Pancreas (tissue), 10 donors: ENCODE results near the gene DHRS2. TPM values are rescaled to one million over a fixed set of nuclear protein-coding genes. Genes with fewer than 3 reads are reported as not detected.
"Not testable (repeated sequence)": the region's sequence is repeated elsewhere in the genome, so short reads cannot be mapped to it uniquely, and the experiment has no call there.

ENCODE experiments used
- ATAC-seq, 4 donors: fragments of 200-7000 bp; cut with Tn5 transposase; one replicate each; pipeline versions ENCODE4 v1.8.0 to v1.9.1; 2020; ENCODE audit warnings: mild to moderate bottlenecking in 4 of 4, moderate library complexity in 4 of 4
- DNase-seq, 6 donors: peaks; one replicate each; pipeline ENCODE4 v3.0.0-alpha.2; 2020
- FAIRE-seq: peaks from 2 replicates; lab custom pipeline; 2012; peaks lifted over from hg19 to GRCh38; lab: Jason Lieb, UNC
- H3K27ac ChIP-seq, 4 donors: fragments of 200-600 bp; sonication (generic); 1 replicate in 3 of 4; 2 replicates in 1 of 4; pipeline versions ENCODE4 v1.5.0 to v1.8.0; 2020
- H3K27me3 ChIP-seq, 4 donors: fragments of 200-600 bp; one replicate each; pipeline ENCODE4 v1.8.0; 2021
- H3K36me3 ChIP-seq, 3 donors: fragments of 200-600 bp; sonication (generic) in 1 of 3; one replicate each; pipeline versions ENCODE4 v1.5.0 to v1.8.0; 2020 to 2021
- H3K4me1 ChIP-seq, 3 donors: fragments of 200-600 bp; one replicate each; pipeline ENCODE4 v1.8.0; 2021
- H3K4me3 ChIP-seq, 4 donors: fragments of 200-600 bp; sonication (generic) in 2 of 4; one replicate each; pipeline versions ENCODE4 v1.5.0 to v1.8.0; 2020 to 2021
- H3K9me3 ChIP-seq, 4 donors: fragments of 200-600 bp; one replicate each; pipeline ENCODE4 v1.8.0; 2021
- WGBS, 2 donors: extraction: QIAGEN DNeasy Blood & Tissue Kit; methylation state at CpG; one replicate each; pipeline ENCODE4 v1.1.7; 2013; 5-methylcytosine and 5-hydroxymethylcytosine counted together
- intact Hi-C, 3 donors: fragments of 100-400 bp; cut with DNase I; formaldehyde crosslinking; loops; one replicate each; pipeline versions ENCODE4 v1.11.1 to v1.14.2; 2022
- polyA plus RNA-seq, 2 donors: library from polyadenylated mRNA; stranded (reverse); fragments of 200-250 nt; gene quantifications; one replicate each; pipeline ENCODE4 v1.2.3, GENCODE V29; 2013
- total RNA-seq, 6 donors: library from RNA; stranded (reverse); fragmentation: NEBNext Ultra II Directional in 4 of 6; extraction: Animal tissue kit (Norgen Biotek cat#: 25700) in 4 of 6; gene quantifications; one replicate each; pipeline versions ENCODE4 v1.2.1 to v1.2.4, GENCODE V29; 2021 to 2023
- TF ChIP-seq, protein P1 (sequence below), 4 donors: fragments of 200-600 bp; sonication (generic) in 3 of 4; IDR thresholded peaks; one replicate each; pipeline versions ENCODE4 v1.5.0 to v1.8.0; 2021; ENCODE audit warnings: antibody characterized with exemption in 4 of 4
- donor health status: healthy with polysubstance abuse.
- donor health status: DM: no; HTN: no; CAD: no; lungs with moderate emphysema.
- donor health status: DM: no; HTN: no; CAD: no.
- donor health status: control.
- donor health status: control.
- donor health status: Bipolar disorder and iron deficiency.
- donor health status: DM: yes; HTN: yes; CAD: no.
- donor health status: DM: no; HTN: no; CAD: no.
- donor health status: DM: no; HTN: no; CAD: no.
- donor health status: DM: yes; HTN: yes; CAD: no.

DHRS2 gene
- total and polyA plus RNA-seq, 8 donors: 0.43 to 21.6 (median 4.8) TPM

DNA sequence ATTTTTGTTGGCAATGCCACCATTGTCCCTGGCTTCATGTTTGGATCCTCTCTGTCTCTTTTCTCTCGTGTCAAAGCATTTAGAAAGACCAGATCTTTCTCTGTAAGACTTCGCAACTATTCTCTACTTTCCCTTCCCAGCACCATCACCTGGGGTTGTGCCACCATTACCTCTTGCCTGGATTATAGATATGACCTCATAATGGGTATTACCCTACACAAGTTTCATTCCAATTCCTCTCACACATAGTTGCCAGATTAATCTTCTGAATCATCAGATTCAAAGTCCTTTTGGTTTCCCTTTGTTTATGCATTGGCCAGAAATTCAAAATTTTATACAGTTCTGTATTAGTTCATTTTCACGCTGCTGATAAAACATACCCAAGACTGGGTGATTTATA lies 27.2 kb upstream of the DHRS2 start:
- peaks cover 27 to 51% (median 44%) of the 10 kb centered on the region in 3 donors for H3K4me1 ChIP-seq
- no peak for ATAC-seq
- intact Hi-C loops: no loop called here
- WGBS, 2 donors: 76 to 92% methylated on average over 3 of the region's 3 CpGs
- no peaks in the 10 kb centered on the region for H3K9me3 ChIP-seq
- FAIRE-seq: no peak
- no peaks in the 10 kb centered on the region for H3K36me3 ChIP-seq
- TF ChIP-seq, protein P1, sequence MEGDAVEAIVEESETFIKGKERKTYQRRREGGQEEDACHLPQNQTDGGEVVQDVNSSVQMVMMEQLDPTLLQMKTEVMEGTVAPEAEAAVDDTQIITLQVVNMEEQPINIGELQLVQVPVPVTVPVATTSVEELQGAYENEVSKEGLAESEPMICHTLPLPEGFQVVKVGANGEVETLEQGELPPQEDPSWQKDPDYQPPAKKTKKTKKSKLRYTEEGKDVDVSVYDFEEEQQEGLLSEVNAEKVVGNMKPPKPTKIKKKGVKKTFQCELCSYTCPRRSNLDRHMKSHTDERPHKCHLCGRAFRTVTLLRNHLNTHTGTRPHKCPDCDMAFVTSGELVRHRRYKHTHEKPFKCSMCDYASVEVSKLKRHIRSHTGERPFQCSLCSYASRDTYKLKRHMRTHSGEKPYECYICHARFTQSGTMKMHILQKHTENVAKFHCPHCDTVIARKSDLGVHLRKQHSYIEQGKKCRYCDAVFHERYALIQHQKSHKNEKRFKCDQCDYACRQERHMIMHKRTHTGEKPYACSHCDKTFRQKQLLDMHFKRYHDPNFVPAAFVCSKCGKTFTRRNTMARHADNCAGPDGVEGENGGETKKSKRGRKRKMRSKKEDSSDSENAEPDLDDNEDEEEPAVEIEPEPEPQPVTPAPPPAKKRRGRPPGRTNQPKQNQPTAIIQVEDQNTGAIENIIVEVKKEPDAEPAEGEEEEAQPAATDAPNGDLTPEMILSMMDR (IDR thresholded peaks at IDR 0.05): no peak
- no peaks in the 10 kb centered on the region for H3K27me3 ChIP-seq
- no peak overlapping the region for H3K4me3 ChIP-seq
- no peak for DNase-seq
- H3K27ac ChIP-seq: peak overlapping the region in 3 of 4 donors; percentile 4 to 86 (median 78)

DNA sequence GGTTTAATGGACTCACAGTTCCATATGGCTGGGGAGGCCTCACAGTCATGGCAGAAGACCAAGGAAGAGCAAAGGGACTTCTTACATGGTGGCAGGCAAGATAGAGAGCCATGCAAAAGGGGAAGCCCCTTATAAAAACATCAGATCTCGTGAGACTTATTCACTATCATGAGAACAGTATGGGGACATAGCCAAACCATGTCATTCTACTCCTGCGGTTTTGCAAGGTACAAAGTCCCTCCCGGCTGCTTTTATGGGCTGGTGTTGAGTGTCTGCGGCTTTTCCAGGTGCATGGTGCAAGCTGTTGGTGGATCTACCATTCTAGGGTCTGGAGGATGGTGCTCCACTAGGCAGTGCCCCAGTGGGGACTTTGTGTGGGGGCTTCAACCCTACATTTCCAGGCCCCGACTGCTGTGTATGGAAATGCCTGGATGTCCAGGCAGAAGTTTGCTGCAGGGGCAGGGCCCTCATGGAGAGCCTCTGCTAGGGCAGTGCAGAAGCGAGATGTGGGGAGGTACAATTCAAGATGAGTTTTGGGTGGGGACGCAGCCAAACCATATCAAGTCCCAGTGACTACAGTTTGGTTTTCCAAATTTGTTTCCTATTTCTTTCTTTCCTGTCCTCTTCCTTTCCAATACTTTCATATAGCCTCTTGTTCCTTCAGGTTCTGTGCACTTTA lies 26.6 kb upstream of the DHRS2 start:
- H3K4me1 ChIP-seq: peaks cover 32 to 56% (median 50%) of the 10 kb centered on the region in 3 donors
- H3K36me3 ChIP-seq, H3K4me3 ChIP-seq, H3K27me3 ChIP-seq, H3K9me3 ChIP-seq, intact Hi-C loops, FAIRE-seq: not testable (repeated sequence)
- ATAC-seq (peak in 3 of 4 donors; percentile 4 to 8 (median 6)), DNase-seq (peak in 1 of 6 donors; percentile 41)
- peak overlapping the region in 2 of 4 donors; percentile 78 to 86 for H3K27ac ChIP-seq
- WGBS, 2 donors: 36 to 42% methylated on average over 6 to 7 of the region's 7 CpGs

DNA sequence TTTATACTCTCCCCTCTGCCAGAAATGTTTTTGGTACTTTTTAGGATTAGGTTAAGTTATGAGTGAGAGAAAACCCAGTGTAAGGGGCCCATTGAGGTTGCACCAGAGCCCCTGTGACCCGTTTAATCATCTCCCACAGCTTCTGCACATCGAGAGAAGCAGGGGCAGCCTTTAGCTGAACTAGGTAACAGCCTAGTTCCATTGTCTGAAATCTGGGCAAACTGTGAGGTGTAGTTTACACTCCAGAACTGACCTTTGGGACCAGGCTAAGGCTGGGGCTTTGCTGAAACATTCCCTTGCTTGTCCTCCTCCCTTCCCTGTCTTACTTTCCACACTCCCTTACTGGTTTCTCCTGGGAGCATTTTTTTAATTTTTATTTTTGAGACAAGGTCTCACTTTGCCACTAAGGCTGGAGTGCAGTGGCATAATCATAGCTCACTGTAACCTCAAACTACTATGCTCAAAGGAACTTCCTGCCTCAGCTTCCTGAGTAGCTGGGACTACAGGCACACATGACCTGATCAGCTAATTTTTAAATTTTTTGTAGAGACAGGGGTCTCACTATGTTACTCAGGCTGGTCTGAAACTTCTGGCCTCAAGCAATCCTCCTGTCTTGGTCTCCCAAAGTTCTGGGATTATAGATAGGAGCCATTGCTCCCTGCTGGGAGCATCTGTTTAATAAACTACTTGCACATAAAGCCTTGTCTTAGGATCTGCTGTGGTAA lies 25.9 kb upstream of the DHRS2 start:
- no peak for DNase-seq
- intact Hi-C loops: no loop called here
- peak overlapping the region in 2 of 4 donors; percentile 78 to 86 for H3K27ac ChIP-seq
- no peak for ATAC-seq
- no peaks in the 10 kb centered on the region for H3K27me3 ChIP-seq
- H3K36me3 ChIP-seq: no peaks in the 10 kb centered on the region
- TF ChIP-seq, protein P1 (IDR thresholded peaks at IDR 0.05): no peak
- no peak overlapping the region for H3K4me3 ChIP-seq
- H3K4me1 ChIP-seq: peaks cover 36 to 58% (median 57%) of the 10 kb centered on the region in 3 donors
- H3K9me3 ChIP-seq: no peaks in the 10 kb centered on the region
- 80 to 81% methylated on average over 2 of the region's 2 CpGs for WGBS, 2 donors
- FAIRE-seq: no peak

DNA sequence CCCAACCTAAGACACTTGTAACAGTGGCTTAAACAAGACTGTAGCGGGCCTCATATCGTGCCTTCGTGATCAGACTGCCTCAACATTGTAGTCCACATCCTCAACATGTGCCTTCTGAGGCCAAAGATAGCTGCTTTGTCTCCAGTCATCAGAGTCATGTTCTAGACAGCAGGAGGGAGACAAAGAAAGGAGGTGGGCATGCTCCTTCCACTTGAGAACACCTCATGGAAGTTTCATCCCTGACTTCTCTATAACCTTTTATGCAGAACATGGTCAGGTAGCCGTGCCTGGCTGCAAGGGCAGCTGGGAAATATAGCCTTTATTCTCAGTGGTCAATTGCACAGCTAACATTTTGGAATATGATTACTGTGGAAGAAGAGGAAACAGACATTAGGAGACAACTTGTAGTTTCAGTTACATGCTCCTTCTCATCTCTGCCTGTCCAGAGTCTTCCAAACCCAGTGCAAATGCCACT lies 25.3 kb upstream of the DHRS2 start:
- peaks cover 36 to 58% (median 57%) of the 10 kb centered on the region in 3 donors for H3K4me1 ChIP-seq
- 52 to 56% methylated on average over 4 of the region's 4 CpGs for WGBS, 2 donors
- no peak for FAIRE-seq

DNA sequence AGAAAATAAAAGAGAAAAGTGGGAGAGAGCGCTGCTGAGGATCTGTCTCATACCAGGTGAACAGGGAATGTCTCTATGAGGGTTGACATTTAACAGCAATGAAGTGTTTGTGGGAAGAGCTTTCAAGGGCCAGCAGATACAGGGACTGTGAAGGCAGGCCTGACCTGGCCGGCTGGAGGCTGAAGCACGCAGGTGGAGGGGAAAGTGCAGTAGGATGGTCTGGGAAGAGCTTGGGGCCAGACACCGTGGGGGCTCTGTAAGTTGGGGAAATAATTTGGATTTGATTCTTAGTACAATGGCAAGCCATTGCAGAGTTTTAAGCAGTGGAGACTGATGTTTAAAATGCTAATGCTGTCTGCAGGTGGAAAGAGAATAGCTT lies 23.8 kb upstream of the DHRS2 start:
- 61 to 62% methylated on average over 4 of the region's 4 CpGs for WGBS, 2 donors
- TF ChIP-seq, protein P1 (IDR thresholded peaks at IDR 0.05): no peak
- peaks cover 36 to 58% (median 57%) of the 10 kb centered on the region in 3 donors for H3K4me1 ChIP-seq
- ATAC-seq (peak in 1 of 4 donors; percentile 2), DNase-seq (no peak), FAIRE-seq (no peak)
- no peaks in the 10 kb centered on the region for H3K9me3 ChIP-seq
- no peak overlapping the region for H3K4me3 ChIP-seq
- intact Hi-C loops: no loop called here
- no peaks in the 10 kb centered on the region for H3K36me3 ChIP-seq
- no peaks in the 10 kb centered on the region for H3K27me3 ChIP-seq
- H3K27ac ChIP-seq: peak overlapping the region in 2 of 4 donors; percentile 78 to 86

More for the DNA sequence above, 25.3 kb upstream of the DHRS2 start:
- DNase-seq (no peak), ATAC-seq (no peak)
- Histone ChIP-seq H3K4me3 (no peak overlapping the region), H3K36me3 (no peaks in the 10 kb centered on the region), H3K27ac (peak overlapping the region in 2 of 4 donors; percentile 78 to 86), H3K9me3 (no peaks in the 10 kb centered on the region), H3K27me3 (no peaks in the 10 kb centered on the region)
- TF ChIP-seq, protein P1 (IDR thresholded peaks at IDR 0.05): no peak
- intact Hi-C loops: no loop called here
